ENCODE measurements around the gene SLC39A13. TPM values are rescaled to one million over a fixed set of nuclear protein-coding genes. Genes with fewer than 3 reads are reported as not detected.

The SLC39A13 gene
- total and polyA plus RNA-seq, 12 donors, result 8.2 to 92.9 (median 58.6) TPM

- intact Hi-C loops (cut with DNase I), result loop anchor here in 1 of 2 donors (5.0 kb wide), 2 partner anchors 35 to 75 kb away; no protein-coding TSS in a partner anchor
- no peaks in the 10 kb centered on the region for H3K27me3 ChIP-seq
- 68 to 79% (median 75%) methylated on average over 5 of the region's 5 CpGs for WGBS, 4 donors
- peak overlapping the region; percentile 21 to 90 (median 62) for H3K27ac ChIP-seq
- no peak for DNase-seq
- no peaks in the 10 kb centered on the region for H3K9me3 ChIP-seq (replicated peaks in 1 of 3)
- TF ChIP-seq CTCF (IDR thresholded peaks at IDR 0.05) (no peak), POLR2A (IDR thresholded peaks at IDR 0.05) (no peak)
- peak overlapping the region in 1 of 4 donors; percentile 46 for H3K4me3 ChIP-seq
- no peaks in the 10 kb centered on the region for H3K4me1 ChIP-seq (replicated peaks in 1 of 2)
- no peaks in the 10 kb centered on the region for H3K36me3 ChIP-seq (replicated peaks in 1 of 2)
These were observed 30.8 kb upstream of the SLC39A13 start for GRCh38 chr11:47377571-47378009.

- Histone ChIP-seq H3K4me3 (peak within 1 kb of the TSS in 1 of 4 donors; percentile 46), H3K9me3 (replicated peaks in 1 of 3) (no peaks in the 10 kb centered on the region), H3K27me3 (no peaks in the 10 kb centered on the region), H3K4me1 (replicated peaks in 1 of 2) (no peaks in the 10 kb centered on the region), H3K36me3 (replicated peaks in 1 of 2) (no peaks in the 10 kb centered on the region), H3K27ac (peak within 1 kb of the TSS; percentile 21 to 90 (median 62))
- no peak for TF ChIP-seq CTCF (IDR thresholded peaks at IDR 0.05)
- TF ChIP-seq POLR2A (IDR thresholded peaks at IDR 0.05), result peak in 1 of 2 donors; percentile 10
- intact Hi-C loops (cut with DNase I), result loop anchor here in 1 of 2 donors (5.0 kb wide), 2 partner anchors 34 to 74 kb away; no protein-coding TSS in a partner anchor
- 64 to 84% (median 66%) methylated on average over 11 to 31 of the region's 31 CpGs for WGBS, 4 donors
- peak in 5 of 7 donors; percentile 65 to 82 (median 66) for DNase-seq
These were observed 30.2 kb upstream of the SLC39A13 start, which contains the start of gene SPI1 for GRCh38 chr11:47378010-47378835. Gene SPI1, minus strand, starts transcription at chr11:47378547. Its CDS starts 194 bp downstream, at chr11:47378353.

- no peak overlapping the region for H3K4me3 ChIP-seq
- TF ChIP-seq POLR2A (IDR thresholded peaks at IDR 0.05), result no peak
- H3K36me3 ChIP-seq (replicated peaks in 1 of 2), result no peaks in the 10 kb centered on the region
- no peak for DNase-seq
- intact Hi-C loops (cut with DNase I), result loop anchor here in 1 of 2 donors (5.0 kb wide), 2 partner anchors 33 to 73 kb away; no protein-coding TSS in a partner anchor
- no peaks in the 10 kb centered on the region for H3K27me3 ChIP-seq
- H3K9me3 ChIP-seq (replicated peaks in 1 of 3), result no peaks in the 10 kb centered on the region
- peak overlapping the region in 4 of 5 donors; percentile 21 to 90 (median 64) for H3K27ac ChIP-seq
- no peaks in the 10 kb centered on the region for H3K4me1 ChIP-seq (replicated peaks in 1 of 2)
These were observed 29.6 kb upstream of the SLC39A13 start for GRCh38 chr11:47378836-47379170.

- Histone ChIP-seq H3K4me3 (no peak overlapping the region), H3K9me3 (replicated peaks in 1 of 3) (no peaks in the 10 kb centered on the region), H3K27me3 (no peaks in the 10 kb centered on the region), H3K36me3 (replicated peaks in 1 of 2) (no peaks in the 10 kb centered on the region), H3K4me1 (replicated peaks in 1 of 2) (no peaks in the 10 kb centered on the region), H3K27ac (no peak overlapping the region)
- intact Hi-C loops (cut with DNase I), result loop anchor here in 1 of 2 donors (5.0 kb wide), 2 partner anchors 33 to 73 kb away; no protein-coding TSS in a partner anchor
- TF ChIP-seq CTCF (IDR thresholded peaks at IDR 0.05) (no peak), POLR2A (IDR thresholded peaks at IDR 0.05) (no peak)
- no peak for DNase-seq
- WGBS, 4 donors, result 80 to 95% (median 88%) methylated on average over 2 of the region's 2 CpGs
These were observed 29.1 kb upstream of the SLC39A13 start for GRCh38 chr11:47379317-47379716.
